Measurements from ENCODE around the gene TRMT61A.

TRMT61A gene

DNA sequence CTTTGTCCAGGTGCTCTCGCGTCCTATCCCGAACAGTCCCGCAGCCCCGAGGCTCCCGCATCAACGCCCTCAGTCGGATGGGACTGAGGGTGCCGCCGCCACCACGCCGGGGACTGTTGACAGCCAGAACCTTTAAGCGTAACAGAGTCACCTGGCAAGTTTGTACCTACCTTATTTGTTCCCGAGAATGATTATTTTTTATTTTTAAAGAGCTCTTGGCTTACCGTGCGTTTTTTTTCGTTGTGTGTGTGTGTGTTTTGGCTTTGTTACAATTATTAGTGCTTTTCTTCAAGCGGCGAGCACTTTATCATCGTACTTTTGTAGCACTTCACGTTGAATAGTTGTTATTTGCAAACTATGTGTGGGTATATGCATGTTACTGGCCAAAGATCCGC lies 34.2 kb downstream of the TRMT61A start:
- peak overlapping the region; percentile 100 for H3K4me3 ChIP-seq
- no peak for TF ChIP-seq CTCF (IDR thresholded peaks at IDR 0.05)
- no peak for DNase-seq (ENCODE audit: low spot score)
- H3K27ac ChIP-seq, result peak overlapping the region; percentile 89 to 99

DNA sequence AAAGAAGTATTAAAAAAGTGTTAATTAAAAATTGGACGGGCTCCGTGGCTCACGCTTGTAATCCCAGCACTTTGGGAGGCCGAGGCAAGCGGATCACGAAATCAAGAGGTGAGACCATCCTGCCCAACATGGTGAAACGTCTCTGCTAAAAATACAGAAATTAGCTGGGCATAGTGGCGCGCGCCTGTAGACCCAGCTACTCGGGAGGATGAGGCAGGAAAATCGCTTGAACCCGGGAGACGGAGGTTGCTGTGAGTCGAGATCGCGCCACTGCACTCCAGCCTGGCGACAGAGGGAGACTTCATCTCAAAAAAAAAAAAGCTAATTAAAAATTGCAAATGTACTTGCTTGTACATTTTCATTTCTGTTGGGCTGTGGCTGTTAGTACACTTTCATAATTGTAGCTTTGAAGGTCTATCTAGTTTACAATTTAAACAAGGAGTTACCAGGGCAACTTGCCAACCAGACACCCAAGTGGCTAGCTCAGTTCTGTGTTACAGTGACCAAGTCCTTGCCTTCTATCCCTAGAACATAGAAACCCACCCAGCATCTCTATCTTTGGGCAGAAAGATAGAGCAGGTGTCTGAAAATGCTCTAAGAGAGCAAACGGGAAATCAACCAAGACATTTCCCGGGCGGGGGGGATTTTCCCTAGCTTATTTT lies 35.0 kb downstream of the TRMT61A start:
- no peak for TF ChIP-seq CTCF (IDR thresholded peaks at IDR 0.05)
- Histone ChIP-seq H3K4me3 (peak overlapping the region; percentile 100), H3K27ac (no peak overlapping the region)
- DNase-seq (ENCODE audit: low spot score), result no peak

DNA sequence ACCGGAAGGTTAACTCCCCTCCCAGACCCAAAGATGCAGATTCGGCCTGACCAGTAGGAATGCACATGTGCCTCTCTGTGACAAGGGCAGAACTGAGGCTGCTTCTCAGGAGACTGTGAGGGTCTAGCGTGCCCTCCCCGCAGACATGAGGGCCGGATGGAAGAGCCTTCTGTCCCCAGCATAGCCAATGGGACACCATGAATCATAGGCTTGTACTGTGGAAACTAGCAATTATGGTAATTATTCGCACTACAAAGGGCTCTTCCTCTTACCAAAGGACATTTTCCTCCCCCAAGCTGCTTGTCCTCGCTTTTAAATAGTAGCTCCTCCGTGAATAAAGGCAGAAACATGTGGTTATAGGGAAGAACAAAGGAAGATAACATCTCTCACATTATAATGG lies 40.0 kb downstream of the TRMT61A start:
- Histone ChIP-seq H3K4me3 (no peak overlapping the region), H3K27ac (no peak overlapping the region)
- no peak for TF ChIP-seq CTCF (IDR thresholded peaks at IDR 0.05)
- no peak for DNase-seq (ENCODE audit: low spot score)

DNA sequence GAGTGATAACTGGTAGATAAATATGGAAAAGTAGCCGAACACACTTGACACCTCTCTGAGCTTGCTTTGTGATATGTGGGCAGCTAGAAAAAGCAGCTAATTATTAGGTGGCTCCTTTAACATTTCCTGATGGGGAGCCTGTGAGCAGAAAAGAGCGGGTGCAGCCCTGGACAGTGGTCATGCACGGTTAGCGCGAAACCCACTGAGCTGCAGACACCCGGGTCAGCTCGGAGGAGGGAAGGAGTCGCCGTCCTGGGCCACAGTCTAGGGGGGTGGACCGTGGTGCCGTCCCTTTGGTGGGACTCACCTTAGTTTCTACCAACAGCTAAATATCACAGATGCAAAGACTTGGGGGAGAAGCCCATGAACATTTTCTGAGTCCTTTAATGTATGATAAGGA lies 40.4 kb downstream of the TRMT61A start:
- no peak for DNase-seq (ENCODE audit: low spot score)
- no peak for TF ChIP-seq CTCF (IDR thresholded peaks at IDR 0.05)
- Histone ChIP-seq H3K27ac (no peak overlapping the region), H3K4me3 (no peak overlapping the region)

- TF ChIP-seq CTCF (IDR thresholded peaks at IDR 0.05), result no peak
- Histone ChIP-seq H3K4me3 (no peak overlapping the region), H3K27ac (no peak overlapping the region)
- DNase-seq (ENCODE audit: low spot score), result no peak
Observed at GRCh38 chr14:103574104-103574503, 45.1 kb downstream of the TRMT61A start.

DNA sequence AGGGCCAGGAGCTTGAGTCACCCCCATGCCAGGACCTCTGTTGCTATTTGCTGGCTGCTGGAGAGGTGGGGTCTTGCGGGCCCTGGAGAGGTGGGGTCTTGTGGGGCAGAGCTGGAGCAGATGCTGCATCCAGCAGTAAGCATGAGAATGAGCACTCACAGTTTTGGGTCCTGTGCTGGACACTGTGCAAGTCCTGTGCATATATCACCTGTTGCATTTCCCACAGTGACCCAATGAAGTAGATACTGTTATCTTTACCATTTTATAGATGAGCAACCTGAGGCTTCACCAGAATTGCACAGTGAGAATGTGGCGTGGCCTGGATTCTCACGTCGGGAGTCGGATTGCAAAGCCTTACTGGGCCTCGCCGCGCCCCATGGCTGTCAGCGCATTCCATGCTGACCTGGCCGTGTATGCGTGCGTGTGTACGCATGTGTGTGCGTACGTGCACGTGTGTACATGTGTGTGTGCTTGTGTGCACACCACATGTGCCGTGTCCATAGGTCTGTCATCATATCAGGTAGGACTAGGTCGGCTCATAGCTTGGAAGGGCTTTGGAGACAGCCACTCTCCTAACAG lies 45.8 kb downstream of the TRMT61A start:
- Histone ChIP-seq H3K27ac (no peak overlapping the region), H3K4me3 (no peak overlapping the region)
- DNase-seq (ENCODE audit: low spot score), result no peak
- no peak for TF ChIP-seq CTCF (IDR thresholded peaks at IDR 0.05)

DNA sequence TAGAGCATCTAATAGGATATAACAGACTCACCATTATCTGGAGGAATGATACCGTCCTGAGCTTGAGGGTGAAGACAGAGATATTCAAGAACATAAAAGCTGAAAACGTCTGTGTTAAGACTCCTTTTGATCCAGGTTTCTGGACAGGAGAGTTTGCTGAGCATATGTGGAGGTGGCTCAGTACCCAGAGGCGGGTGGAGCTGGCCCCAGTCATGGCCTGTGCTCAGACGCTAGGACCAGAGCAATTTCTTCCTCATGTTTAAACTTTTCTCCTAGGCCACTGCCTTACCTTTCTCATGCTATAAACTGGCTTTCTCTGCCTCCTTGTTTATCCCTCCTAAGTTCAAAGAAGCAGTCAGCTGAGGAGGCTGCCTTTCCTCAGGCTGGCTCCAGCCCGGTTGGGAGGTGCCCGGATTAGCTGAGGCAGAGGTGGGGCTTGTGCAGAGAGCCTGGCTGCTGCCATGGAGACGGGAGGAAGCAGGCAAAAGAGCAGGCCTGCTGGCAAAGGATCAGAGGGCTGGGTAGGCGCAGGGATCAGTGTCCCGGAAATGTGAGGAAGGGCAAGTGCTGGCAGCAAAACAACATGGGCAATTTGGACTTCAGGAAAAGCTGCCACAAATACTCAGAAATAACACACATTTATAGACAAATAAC lies 47.5 kb downstream of the TRMT61A start:
- peak; percentile 94 for DNase-seq (ENCODE audit: low spot score)
- H3K4me3 ChIP-seq, result peak overlapping the region; percentile 1
- TF ChIP-seq CTCF (IDR thresholded peaks at IDR 0.05), result no peak
- peak overlapping the region; percentile 76 to 85 for H3K27ac ChIP-seq

Data from coronary artery (tissue), 2 donors.